ENCODE measurements around the gene GHR.

Gene GHR

DNA sequence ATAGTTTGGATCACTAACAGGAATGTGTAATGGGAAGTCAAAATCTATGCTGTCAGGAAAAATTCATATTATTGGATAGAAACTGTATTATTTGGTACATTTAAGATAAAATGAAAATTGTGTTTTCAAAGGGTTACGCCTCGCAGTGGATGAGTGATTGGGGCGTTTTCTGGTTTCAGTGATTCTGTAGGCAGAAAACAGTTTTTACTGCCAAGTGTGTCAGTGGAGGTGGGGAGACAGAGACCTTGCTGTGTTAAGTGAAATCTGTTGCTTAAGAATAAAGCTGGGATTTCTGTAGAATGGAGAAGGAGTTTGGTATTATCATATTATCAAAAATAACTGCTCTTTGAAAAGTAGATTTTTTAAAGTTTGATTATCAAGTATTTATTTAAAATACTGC is 69.7 kb downstream of the GHR start:
- no peak for TF ChIP-seq ZNF274 (IDR thresholded peaks at IDR 0.05; ENCODE audit: low read depth, low read length)
- H3K4me3 ChIP-seq (ENCODE audit: low read length), result no peak overlapping the region

DNA sequence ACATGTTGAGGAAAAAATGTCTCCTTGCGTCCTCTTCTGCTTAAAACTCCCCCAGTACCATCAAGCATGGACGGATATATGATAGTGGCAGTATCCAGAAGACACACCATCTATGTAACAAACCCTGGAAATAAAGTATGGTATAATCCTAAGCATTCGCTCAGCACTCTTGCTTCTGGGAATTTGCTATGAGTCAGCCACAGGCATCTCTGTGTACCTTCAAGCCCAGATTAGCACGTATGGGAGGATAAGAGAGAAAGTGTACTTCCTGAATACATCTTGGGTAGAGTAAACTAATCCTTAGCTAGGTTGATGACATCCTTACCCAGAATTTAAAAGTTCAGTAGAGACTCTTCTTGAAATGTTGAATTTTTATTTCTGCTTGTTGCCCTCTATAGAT is 71.2 kb downstream of the GHR start:
- no peak for TF ChIP-seq ZNF274 (IDR thresholded peaks at IDR 0.05; ENCODE audit: low read depth, low read length)
- no peak overlapping the region for H3K4me3 ChIP-seq (ENCODE audit: low read length)

DNA sequence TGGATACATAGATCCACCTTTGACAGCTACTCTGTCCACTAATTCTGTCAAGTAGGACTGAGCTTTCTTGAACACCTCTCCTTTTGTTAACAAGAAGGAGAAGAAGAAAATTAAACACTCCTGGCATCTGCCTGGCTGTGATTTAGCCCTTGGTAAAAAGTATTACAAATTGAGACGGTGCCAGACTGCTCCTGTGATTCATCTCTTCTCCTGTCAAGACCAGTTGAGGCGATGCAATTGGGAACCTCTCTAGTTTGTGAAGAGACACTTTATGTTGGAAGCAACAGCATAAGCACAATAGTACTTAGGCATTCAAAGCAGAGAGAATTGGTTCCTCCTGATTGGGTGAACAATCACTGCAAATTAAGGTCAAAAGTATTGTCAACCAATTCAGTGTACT is 72.7 kb downstream of the GHR start:
- H3K4me3 ChIP-seq (ENCODE audit: low read length), result no peak overlapping the region
- TF ChIP-seq ZNF274 (IDR thresholded peaks at IDR 0.05; ENCODE audit: low read depth, low read length), result no peak

DNA sequence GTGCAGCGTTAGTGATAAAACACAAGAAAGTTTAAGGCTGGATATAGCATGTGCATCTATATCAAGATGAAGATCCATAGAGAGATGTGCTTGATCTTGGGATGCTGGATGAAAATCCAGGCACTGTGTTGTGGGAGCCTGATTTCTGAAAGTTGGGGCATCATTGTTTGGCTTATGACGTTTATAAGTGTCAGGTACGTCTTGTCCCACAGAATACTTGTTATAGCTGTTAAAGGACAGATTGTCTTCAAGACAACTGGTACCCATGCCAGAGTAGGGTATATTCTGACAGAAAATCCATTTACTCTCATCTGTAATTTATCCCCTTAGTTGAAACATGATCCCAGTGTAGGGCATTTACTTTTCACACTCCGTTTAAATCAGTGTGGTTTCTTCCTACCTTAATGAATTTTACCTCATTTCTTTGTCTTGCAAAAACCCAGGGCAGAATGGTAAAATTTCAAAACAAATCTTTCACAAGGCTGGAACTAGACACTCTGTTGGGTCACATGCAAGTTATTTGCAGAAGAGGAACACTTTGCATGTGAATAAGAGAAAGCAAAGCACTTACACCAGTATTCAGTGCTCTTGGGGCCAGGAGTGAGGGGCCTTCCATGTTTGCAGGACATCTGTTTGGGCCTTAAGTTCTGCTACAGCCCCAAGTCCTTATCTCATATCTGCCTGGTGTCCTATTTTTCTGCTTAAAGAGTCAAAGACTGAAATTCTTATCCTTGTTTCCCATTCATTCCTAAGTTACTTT is 73.3 kb downstream of the GHR start:
- no peak for TF ChIP-seq ZNF274 (IDR thresholded peaks at IDR 0.05; ENCODE audit: low read depth, low read length)
- no peak overlapping the region for H3K4me3 ChIP-seq (ENCODE audit: low read length)

DNA sequence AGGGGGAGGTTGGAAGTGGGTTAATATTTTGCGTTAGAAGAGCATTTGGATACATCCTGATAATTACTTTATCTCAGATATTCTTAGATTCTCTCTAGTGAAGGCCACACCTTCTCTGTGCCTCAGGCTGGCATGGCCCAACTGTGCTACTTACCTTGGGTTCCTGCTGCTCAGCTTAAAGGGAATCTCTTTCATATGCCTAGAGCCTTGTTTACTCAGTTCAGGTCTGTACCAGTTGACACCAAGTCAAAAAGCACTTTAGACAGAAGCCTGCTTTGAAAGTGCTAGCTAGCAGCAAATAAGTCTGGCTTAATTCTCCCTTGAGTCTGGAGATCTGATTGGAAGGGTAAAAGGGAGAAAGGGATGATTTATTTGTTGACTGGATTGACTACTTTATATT is 74.8 kb downstream of the GHR start:
- no peak overlapping the region for H3K4me3 ChIP-seq (ENCODE audit: low read length)
- TF ChIP-seq ZNF274 (IDR thresholded peaks at IDR 0.05; ENCODE audit: low read depth, low read length), result no peak

DNA sequence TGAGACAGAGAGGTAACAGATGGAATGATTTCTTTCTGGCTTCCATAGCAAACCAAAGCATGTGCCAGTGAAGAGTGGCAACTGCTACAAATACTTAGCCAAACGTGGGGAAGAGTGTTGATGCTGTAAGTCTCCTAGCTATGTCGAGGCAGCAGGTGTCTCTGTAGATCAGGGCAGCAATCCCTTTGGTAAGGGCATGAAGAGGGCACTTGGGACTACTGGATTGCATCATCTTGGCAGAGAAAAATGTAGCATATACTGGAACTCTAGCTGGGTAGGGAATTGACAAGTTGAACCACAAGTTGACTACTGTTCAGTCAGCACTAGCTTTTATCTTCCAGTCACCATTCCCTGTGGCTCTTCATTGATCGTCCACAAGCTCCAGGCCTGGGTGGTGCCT is 75.8 kb downstream of the GHR start:
- H3K4me3 ChIP-seq (ENCODE audit: low read length), result no peak overlapping the region
- TF ChIP-seq ZNF274 (IDR thresholded peaks at IDR 0.05; ENCODE audit: low read depth, low read length), result no peak

DNA sequence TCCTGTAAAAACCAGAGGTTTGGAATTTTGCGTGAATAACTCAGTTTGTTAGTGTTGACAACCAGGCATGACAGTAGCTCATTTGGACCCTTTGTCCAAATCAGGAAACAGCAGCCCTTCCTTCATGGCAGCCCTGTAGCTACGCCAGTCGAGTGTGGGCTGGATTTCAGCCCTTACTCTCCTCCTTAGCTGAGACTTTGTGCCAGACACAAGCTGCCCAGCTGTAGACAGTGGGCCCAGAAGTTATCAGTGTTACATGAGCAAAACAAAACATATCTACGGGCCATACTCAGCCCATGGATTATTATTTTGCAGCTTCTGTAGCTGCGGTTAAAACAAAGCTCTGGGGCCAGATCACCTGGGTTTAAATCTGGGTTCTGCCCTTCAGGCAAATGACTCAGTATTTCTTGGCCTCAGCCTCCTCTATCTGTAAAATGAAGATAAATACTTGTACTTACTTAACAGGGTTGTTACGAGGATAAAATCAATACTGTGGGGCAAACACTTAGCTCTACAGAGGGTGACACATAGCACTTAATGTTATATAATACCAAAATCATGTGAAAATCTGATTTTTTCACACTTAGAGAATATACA is 76.9 kb downstream of the GHR start:
- H3K4me3 ChIP-seq (ENCODE audit: low read length), result no peak overlapping the region
- TF ChIP-seq ZNF274 (IDR thresholded peaks at IDR 0.05; ENCODE audit: low read depth, low read length), result no peak

DNA sequence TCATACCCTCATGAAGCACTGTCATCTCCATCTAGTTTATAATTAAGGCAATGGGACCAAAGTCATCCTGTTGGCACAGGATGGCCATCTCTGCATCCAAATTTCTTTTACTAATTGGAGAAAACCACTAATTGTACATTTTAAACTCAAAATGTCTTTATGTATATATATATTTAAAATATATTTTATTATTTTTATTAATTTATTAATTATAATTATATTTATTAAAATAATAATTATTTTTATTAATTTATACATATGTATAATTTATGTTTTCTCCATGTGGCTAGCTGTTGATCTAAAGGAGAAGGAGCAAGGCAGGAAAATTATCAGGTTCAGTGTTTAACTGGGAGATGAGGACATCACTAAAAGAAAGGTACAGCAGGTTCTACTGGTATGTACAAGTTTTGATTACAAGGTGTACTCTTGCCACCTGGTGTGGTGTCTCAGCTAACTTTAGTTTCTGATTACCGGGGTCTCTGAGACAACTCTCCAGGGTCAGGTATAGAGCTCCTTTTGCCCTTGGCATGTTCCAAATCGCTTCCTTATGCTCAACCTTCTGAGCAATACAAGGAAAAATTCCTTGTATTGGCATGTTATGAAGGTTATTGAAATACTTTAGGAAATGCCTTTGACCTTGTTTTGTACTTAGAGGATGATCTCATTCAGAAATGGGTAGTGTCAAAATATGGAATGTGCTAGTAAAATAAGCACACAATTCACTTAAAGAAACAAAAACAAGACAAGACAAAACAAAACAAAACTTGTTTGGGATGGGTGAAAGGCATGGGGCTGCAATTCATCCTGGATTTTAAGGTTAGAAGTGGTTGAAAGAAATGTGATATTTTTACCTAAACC is 79.6 kb downstream of the GHR start:
- no peak for TF ChIP-seq ZNF274 (IDR thresholded peaks at IDR 0.05; ENCODE audit: low read depth, low read length)
- no peak overlapping the region for H3K4me3 ChIP-seq (ENCODE audit: low read length)

DNA sequence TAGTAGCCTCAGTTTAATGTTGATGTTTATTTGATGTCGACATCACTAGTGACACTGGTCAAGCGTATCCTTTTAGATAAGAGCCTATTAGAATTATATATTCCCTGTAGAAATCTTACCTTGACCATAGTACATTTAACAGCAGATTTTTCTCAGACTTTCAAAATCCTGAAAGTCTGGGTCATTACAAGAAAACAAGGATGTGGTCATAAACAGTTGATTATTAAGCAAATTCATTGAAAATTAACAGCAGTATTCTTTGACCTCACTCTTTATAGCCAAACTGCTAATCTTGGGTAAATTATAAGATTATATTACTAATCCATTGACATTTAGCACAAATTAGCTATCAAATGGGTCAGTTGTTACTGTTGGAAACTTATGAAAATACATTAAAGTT is 83.4 kb downstream of the GHR start:
- H3K4me3 ChIP-seq (ENCODE audit: low read length), result no peak overlapping the region
- TF ChIP-seq ZNF274 (IDR thresholded peaks at IDR 0.05; ENCODE audit: low read depth, low read length), result no peak

DNA sequence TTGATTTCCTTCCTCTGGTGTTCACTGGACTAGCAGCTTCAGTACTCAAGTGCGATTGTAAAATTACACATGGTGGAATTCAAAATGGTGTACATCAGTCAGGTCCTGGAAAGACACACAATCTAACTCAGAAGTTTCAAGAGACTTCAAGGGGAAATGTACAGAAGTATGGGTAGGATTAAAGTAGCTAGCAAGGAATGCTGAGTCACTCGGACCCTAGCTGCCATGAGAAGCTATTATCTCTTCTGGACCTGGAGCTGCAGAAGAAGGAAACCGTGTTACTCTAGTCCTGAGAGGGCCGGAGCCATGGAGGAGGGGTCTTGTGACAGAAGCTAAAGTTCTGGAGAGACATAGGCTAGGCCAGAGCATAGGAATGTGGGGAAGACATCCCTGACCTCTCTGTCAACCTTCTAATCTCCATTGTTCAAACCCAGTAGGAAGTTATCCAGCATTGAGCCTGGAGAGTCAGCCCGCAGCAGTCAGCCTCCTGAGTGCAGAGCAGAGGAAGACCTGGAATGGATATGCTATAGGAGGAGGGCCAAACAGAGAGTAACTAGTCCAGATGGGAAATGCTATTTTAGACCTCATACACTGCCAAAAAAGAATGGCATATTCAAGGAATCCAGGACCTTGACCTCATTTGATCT is 84.3 kb downstream of the GHR start:
- H3K4me3 ChIP-seq (ENCODE audit: low read length), result no peak overlapping the region
- TF ChIP-seq ZNF274 (IDR thresholded peaks at IDR 0.05; ENCODE audit: low read depth, low read length), result no peak

DNA sequence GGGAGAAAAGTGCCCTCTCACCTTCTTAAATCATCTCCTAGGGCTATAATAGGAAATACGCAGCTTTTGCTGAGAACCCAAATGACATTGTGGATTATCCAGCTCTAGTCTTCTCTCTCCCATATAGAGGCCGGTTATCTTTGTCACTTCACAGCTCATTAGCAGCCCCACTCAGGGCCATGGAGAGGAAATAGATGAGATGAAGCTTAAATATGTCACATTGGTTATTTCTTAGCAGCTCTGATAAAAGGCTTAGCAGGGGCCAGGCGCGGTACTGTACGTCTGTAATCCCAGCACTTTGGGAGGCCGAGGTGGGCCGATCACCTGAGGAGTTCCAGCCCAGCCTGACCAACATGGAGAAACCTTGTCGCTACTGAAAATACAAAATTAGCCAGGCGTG is 90.0 kb downstream of the GHR start:
- TF ChIP-seq ZNF274 (IDR thresholded peaks at IDR 0.05; ENCODE audit: low read depth, low read length), result no peak
- no peak overlapping the region for H3K4me3 ChIP-seq (ENCODE audit: low read length)

DNA sequence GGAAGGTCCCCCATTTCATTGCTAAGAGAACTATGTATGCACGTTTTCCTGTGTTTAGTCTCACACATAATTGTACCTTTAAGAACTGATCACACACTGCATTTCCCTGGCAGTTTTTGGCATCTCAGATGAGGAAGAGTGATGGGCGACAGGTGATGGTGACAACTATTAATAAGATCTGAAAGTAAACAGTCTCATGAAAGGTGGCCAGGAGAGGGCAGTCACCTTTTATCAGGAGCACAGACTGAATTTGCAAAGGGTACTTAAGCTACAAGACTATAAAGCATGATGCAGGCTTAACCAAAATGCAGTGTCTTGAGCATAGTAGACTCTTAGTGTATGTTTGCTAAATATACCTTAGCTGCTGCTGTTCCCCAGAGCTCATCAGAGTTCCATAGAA is 91.5 kb downstream of the GHR start:
- H3K4me3 ChIP-seq (ENCODE audit: low read length), result no peak overlapping the region
- no peak for TF ChIP-seq ZNF274 (IDR thresholded peaks at IDR 0.05; ENCODE audit: low read depth, low read length)

DNA sequence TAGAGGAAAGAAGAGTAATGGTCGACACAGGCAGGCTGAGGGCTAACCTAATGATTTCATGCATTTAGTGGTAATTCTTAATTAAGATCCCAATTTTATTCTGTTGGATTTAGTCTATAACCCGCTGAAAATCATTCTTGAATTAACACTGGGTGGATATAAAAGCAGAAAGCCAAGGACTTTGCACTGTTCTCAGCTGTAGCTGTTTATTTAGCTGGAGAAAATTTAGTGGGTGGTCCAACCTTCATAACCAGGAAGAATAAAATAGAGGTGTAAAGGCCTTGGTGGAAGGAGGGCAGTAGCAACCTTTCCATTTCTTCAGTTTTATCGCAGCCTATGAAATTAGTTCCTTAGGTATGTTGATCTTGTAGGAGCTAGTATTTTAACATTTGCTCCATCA is 92.3 kb downstream of the GHR start:
- no peak overlapping the region for H3K4me3 ChIP-seq (ENCODE audit: low read length)
- TF ChIP-seq ZNF274 (IDR thresholded peaks at IDR 0.05; ENCODE audit: low read depth, low read length), result no peak

DNA sequence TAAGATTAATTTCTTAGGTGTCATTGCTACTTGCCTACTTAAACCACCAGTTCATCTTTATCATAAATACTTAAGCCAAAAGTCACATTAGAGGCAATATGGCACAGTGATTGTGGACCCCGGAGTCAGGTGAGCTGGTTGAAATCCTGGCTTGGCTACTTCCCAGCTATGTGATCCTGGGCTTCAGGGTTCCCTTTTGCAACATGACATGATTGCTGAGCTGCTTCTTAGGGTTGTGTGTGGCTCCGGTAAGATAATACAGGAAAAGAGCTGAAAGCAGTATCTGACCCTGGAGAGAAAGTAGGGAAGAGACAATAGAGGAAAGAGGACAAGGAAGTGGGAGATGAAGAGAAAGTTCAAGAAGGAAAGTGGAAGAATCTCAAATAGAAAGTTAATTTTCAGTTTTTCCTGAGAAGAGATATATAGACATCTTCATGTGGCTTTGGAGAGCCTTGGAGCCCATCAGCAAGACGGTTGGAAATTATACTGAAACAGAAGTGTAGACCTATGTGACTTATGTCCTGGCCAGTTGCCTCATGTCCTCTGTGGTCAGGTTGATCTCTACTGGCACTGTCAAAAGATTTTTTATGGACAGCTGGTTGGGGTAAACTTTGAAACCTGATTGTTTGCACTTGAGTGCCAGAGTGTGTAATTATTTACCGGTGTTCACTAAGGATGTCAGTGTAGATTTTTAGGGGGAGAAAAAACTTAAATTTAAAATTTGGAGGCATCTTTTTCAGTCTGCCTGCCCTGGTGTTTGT is 93.2 kb downstream of the GHR start:
- H3K4me3 ChIP-seq (ENCODE audit: low read length), result no peak overlapping the region
- TF ChIP-seq ZNF274 (IDR thresholded peaks at IDR 0.05; ENCODE audit: low read depth, low read length), result no peak
